ENCODE results near the gene PCDH9. TPM values are rescaled to one million over a fixed set of nuclear protein-coding genes. Genes with fewer than 3 reads are reported as not detected.

The PCDH9 gene
- total and polyA plus RNA-seq, 7 donors = under 0.01 to 15.7 (median 8.7) TPM; not detected in 1

- TF ChIP-seq CTCF (IDR thresholded peaks at IDR 0.05) (no peak), POLR2AphosphoS5 (IDR thresholded peaks at IDR 0.05) (no peak), EP300 (IDR thresholded peaks at IDR 0.05) (no peak), POLR2A (IDR thresholded peaks at IDR 0.05) (no peak)
- Histone ChIP-seq H3K36me3 (no peaks in the 10 kb centered on the region), H3K9me3 (no peaks in the 10 kb centered on the region), H3K4me1 (no peaks in the 10 kb centered on the region), H3K27me3 (no peaks in the 10 kb centered on the region), H3K27ac (no peak overlapping the region), H3K4me3 (no peak overlapping the region)
- intact Hi-C loops (cut with DNase I) = no loop called here
- WGBS, 2 donors = 48 to 80% methylated on average over 1 of the region's 1 CpG
- DNase-seq = no peak
Observed at GRCh38 chr13:67008075-67008668, 222.0 kb downstream of the PCDH9 start.

- no peak for DNase-seq
- TF ChIP-seq POLR2A (IDR thresholded peaks at IDR 0.05) (no peak), POLR2AphosphoS5 (IDR thresholded peaks at IDR 0.05) (no peak), CTCF (IDR thresholded peaks at IDR 0.05) (no peak), EP300 (IDR thresholded peaks at IDR 0.05) (no peak)
- Histone ChIP-seq H3K4me1 (no peaks in the 10 kb centered on the region), H3K27ac (no peak overlapping the region), H3K27me3 (no peaks in the 10 kb centered on the region), H3K4me3 (no peak overlapping the region), H3K9me3 (no peaks in the 10 kb centered on the region), H3K36me3 (no peaks in the 10 kb centered on the region)
- 92 to 97% methylated on average over 1 of the region's 1 CpG for WGBS, 2 donors
- intact Hi-C loops (cut with DNase I) = no loop called here
Observed at GRCh38 chr13:67004511-67004910, 225.6 kb downstream of the PCDH9 start.

GRCh38 chr13:67003743-67004142 lies 226.4 kb downstream of the PCDH9 start:
- no peak for TF ChIP-seq CTCF (IDR thresholded peaks at IDR 0.05)
- no peak for TF ChIP-seq POLR2AphosphoS5 (IDR thresholded peaks at IDR 0.05)
- no peak for TF ChIP-seq POLR2A (IDR thresholded peaks at IDR 0.05)
- TF ChIP-seq EP300 (IDR thresholded peaks at IDR 0.05) = no peak
- no peaks in the 10 kb centered on the region for H3K27me3 ChIP-seq
- H3K4me1 ChIP-seq = no peaks in the 10 kb centered on the region
- no peak for DNase-seq
- intact Hi-C loops (cut with DNase I) = no loop called here
- H3K9me3 ChIP-seq = no peaks in the 10 kb centered on the region
- 68 to 74% methylated on average over 7 of the region's 7 CpGs for WGBS, 2 donors
- H3K4me3 ChIP-seq = no peak overlapping the region
- H3K27ac ChIP-seq = no peak overlapping the region
- H3K36me3 ChIP-seq = no peaks in the 10 kb centered on the region

- Histone ChIP-seq H3K9me3 (no peaks in the 10 kb centered on the region), H3K27me3 (no peaks in the 10 kb centered on the region), H3K27ac (no peak overlapping the region), H3K36me3 (no peaks in the 10 kb centered on the region), H3K4me1 (no peaks in the 10 kb centered on the region), H3K4me3 (no peak overlapping the region)
- TF ChIP-seq CTCF (IDR thresholded peaks at IDR 0.05) (no peak), POLR2A (IDR thresholded peaks at IDR 0.05) (no peak), POLR2AphosphoS5 (IDR thresholded peaks at IDR 0.05) (no peak), EP300 (IDR thresholded peaks at IDR 0.05) (no peak)
- DNase-seq = no peak
- intact Hi-C loops (cut with DNase I) = no loop called here
- WGBS, 2 donors = 71 to 87% methylated on average over 5 of the region's 5 CpGs
Observed at GRCh38 chr13:67001363-67001762, 228.8 kb downstream of the PCDH9 start.

GRCh38 chr13:66996503-66996902 lies 233.6 kb downstream of the PCDH9 start:
- no peaks in the 10 kb centered on the region for H3K27me3 ChIP-seq
- no peak for DNase-seq
- H3K4me3 ChIP-seq = no peak overlapping the region
- WGBS, 2 donors = 81% methylated on average over 1 of the region's 1 CpG
- no peaks in the 10 kb centered on the region for H3K4me1 ChIP-seq
- H3K36me3 ChIP-seq = no peaks in the 10 kb centered on the region
- no peaks in the 10 kb centered on the region for H3K9me3 ChIP-seq
- intact Hi-C loops (cut with DNase I) = no loop called here
- no peak overlapping the region for H3K27ac ChIP-seq
- TF ChIP-seq CTCF (IDR thresholded peaks at IDR 0.05) (no peak), POLR2A (IDR thresholded peaks at IDR 0.05) (no peak), EP300 (IDR thresholded peaks at IDR 0.05) (no peak), POLR2AphosphoS5 (IDR thresholded peaks at IDR 0.05) (no peak)
